Measurements from ENCODE around the gene TTF2.

- TF ChIP-seq EZH2 (IDR thresholded peaks at IDR 0.05; ENCODE audit: insufficient read depth, poor library complexity, severe bottlenecking) = no peak
- TF ChIP-seq EZH2phosphoT487 (IDR thresholded peaks at IDR 0.05; ENCODE audit: insufficient read depth, low read depth) = no peak
These were observed 47.2 kb downstream of the TTF2 start for GRCh38 chr1:117107364-117107763.

Measured in GM23248 (cell line).